Heart left ventricle (tissue), 16 donors: ENCODE measurements around the gene NABP2. TPM values are rescaled to one million over a fixed set of nuclear protein-coding genes. Genes with fewer than 3 reads are reported as not detected.

ENCODE experiments used
- ATAC-seq, 4 donors: fragments of 200-7000 bp; cut with Tn5 transposase; one replicate each; pipeline ENCODE4 v1.9.1; 2020 to 2022; ENCODE audit warnings: moderate library complexity in 4 of 4, mild to moderate bottlenecking in 3 of 4, moderate number of reproducible peaks in 1 of 4
- DNase-seq, 5 donors: peaks; one replicate each; pipeline ENCODE4 v3.0.0-alpha.2; 2020
- H3K27ac ChIP-seq, 12 donors: fragments of 200-600 bp; sonication (generic) in 4 of 12; one replicate each; pipeline versions ENCODE4 v1.5.0 to v1.8.0; 2016 to 2022; ENCODE audit warnings: mild to moderate bottlenecking in 2 of 12
- H3K27me3 ChIP-seq, 9 donors: fragments of 200-600 bp; sonication (generic) in 2 of 9; one replicate each; pipeline versions ENCODE4 v1.5.1 to v1.8.0; 2016 to 2022; ENCODE audit warnings: mild to moderate bottlenecking in 3 of 9
- H3K36me3 ChIP-seq, 9 donors: fragments of 200-600 bp; sonication (generic) in 2 of 9; one replicate each; pipeline versions ENCODE4 v1.5.0 to v1.8.0; 2018 to 2022; ENCODE audit warnings: mild to moderate bottlenecking in 2 of 9
- H3K4me1 ChIP-seq, 12 donors: fragments of 200-600 bp; sonication (generic) in 4 of 12; one replicate each; pipeline versions ENCODE4 v1.5.0 to v1.8.0; 2016 to 2022; ENCODE audit warnings: mild to moderate bottlenecking in 3 of 12
- H3K4me3 ChIP-seq, 12 donors: fragments of 200-600 bp; sonication (generic) in 4 of 12; one replicate each; pipeline versions ENCODE4 v1.5.0 to v1.8.0; 2017 to 2022; ENCODE audit warnings: mild to moderate bottlenecking in 9 of 12, moderate library complexity in 4 of 12
- H3K9me3 ChIP-seq, 12 donors: fragments of 200-600 bp; sonication (generic) in 4 of 12; one replicate each; pipeline versions ENCODE4 v1.5.0 to v1.8.0; 2016 to 2022; ENCODE audit warnings: mild to moderate bottlenecking in 1 of 12
- CTCF ChIP-seq, 12 donors: fragments of 200-600 bp; sonication (generic) in 4 of 12; IDR thresholded peaks; one replicate each; pipeline versions ENCODE4 v1.5.0 to v1.8.0; 2018 to 2022; ENCODE audit warnings: antibody characterized with exemption in 12 of 12, mild to moderate bottlenecking in 5 of 12
- POLR2A ChIP-seq, 2 donors: fragments of 450-650 bp; IDR thresholded peaks; one replicate each; pipeline ENCODE4 v1.6.1; 2017; ENCODE audit warnings: antibody characterized with exemption in 2 of 2, mild to moderate bottlenecking in 2 of 2, moderate library complexity in 2 of 2
- WGBS, 4 donors: extraction: QIAGEN DNeasy Blood & Tissue Kit in 2 of 4; methylation state at CpG; one replicate each; pipeline versions ENCODE4 v1.1.5 to v1.1.7; 2013 to 2018; 5-methylcytosine and 5-hydroxymethylcytosine counted together
- intact Hi-C, 10 donors: fragments of 100-400 bp; cut with DNase I; formaldehyde crosslinking; loops; one replicate each; pipeline versions ENCODE4 v1.11.1 to v1.14.2; 2022
- polyA plus RNA-seq, 2 donors: library from polyadenylated mRNA; stranded (reverse); fragments of 200-250 nt; gene quantifications; one replicate each; pipeline ENCODE4 v1.2.3, GENCODE V29; 2013
- total RNA-seq, 9 donors: library from RNA; depleted of rRNA in 2 of 9; stranded (reverse); fragments of >200 nt in 2 of 9; fragmentation: NEBNext Ultra II Directional in 3 of 9; extraction: Animal tissue kit (Norgen Biotek cat#: 25700) in 3 of 9; gene quantifications; one replicate each; pipeline versions ENCODE4 v1.1.0 to v1.2.4, GENCODE V29; 2016 to 2023
- donor health status: ischemic (EF 13 %, LVEDD 7.1; RV severe dilation, severe dysfunction).
- donor health status: healthy with polysubstance abuse.
- donor health status: DM: no; HTN: yes; CAD: no.
- donor health status: DM: no; HTN: no; CAD: no.
- donor health status: ischemic (EF 25% LVEDD 6.9; RV normal size, moderate dysfunction).
- donor health status: ischemic (EF 25% LVEDD 5.7; RV mildly dilated, moderate dysfunction).
- donor health status: healthy.
- donor health status: DM: yes; HTN: yes; CAD: no.
- donor health status: ischemic (EF 35%, LVEDD 5.7; RV mildly dilated, moderate dysfunction).
- donor health status: nonischemic (EF 11% LVEDD 7.7; RV severe dilation, severe dysfunction).
- donor health status: DM: yes; HTN: yes; CAD: no.
- donor health status: PGD.
- donor health status: ischemic (EF 29% LVEDD 5.4; RV normal size, mild dysfunction).
- donor health status: nonischemic (EF 23%, LVEDD 6.1; RV moderate dilation, normal function).

The NABP2 gene
- total and polyA plus RNA-seq, 11 donors = 14.8 to 30.1 (median 20.7) TPM

- no peak for DNase-seq
- no peak overlapping the region for H3K4me3 ChIP-seq
- H3K36me3 ChIP-seq = no peaks in the 10 kb centered on the region
- no peak for ATAC-seq
- intact Hi-C loops = loop anchor here in 3 of 10 donors (10.0 kb wide), 1 partner anchor 267 kb away; the partner anchor contains the start of gene SPRYD4 (in 3 of the 3)
- WGBS, 4 donors = 84 to 91% (median 86%) methylated on average over 9 of the region's 9 CpGs
- TF ChIP-seq CTCF (IDR thresholded peaks at IDR 0.05) = no peak
- TF ChIP-seq POLR2A (IDR thresholded peaks at IDR 0.05) = no peak
- H3K27ac ChIP-seq = no peak overlapping the region
- H3K4me1 ChIP-seq = peaks cover 0 to 11% (median 0%) of the 10 kb centered on the region in 12 donors
- no peaks in the 10 kb centered on the region for H3K27me3 ChIP-seq
- no peaks in the 10 kb centered on the region for H3K9me3 ChIP-seq
These were observed 26.1 kb upstream of the NABP2 start for GRCh38 chr12:56197921-56198635.

- peaks cover 0 to 7% (median 0%) of the 10 kb centered on the region in 12 donors for H3K4me1 ChIP-seq
- intact Hi-C loops = loop anchor here in 3 of 10 donors (10.0 kb wide), 1 partner anchor 266 kb away; the partner anchor contains the start of gene SPRYD4 (in 3 of the 3)
These were observed 25.3 kb upstream of the NABP2 start for GRCh38 chr12:56198836-56199235.

GRCh38 chr12:56202366-56202765 is 21.8 kb upstream of the NABP2 start:
- DNase-seq (no peak), ATAC-seq (no peak)
- 54 to 67% (median 63%) methylated on average over 1 of the region's 1 CpG for WGBS, 4 donors
- peaks cover 0 to 34% (median 28%) of the 10 kb centered on the region in 9 donors for H3K36me3 ChIP-seq
- no peaks in the 10 kb centered on the region for H3K9me3 ChIP-seq
- H3K4me3 ChIP-seq = no peak overlapping the region
- intact Hi-C loops = loop anchor here in 1 of 10 donors (10.0 kb wide), 1 partner anchor 262 kb away; the partner anchor contains the start of gene SPRYD4
- no peak overlapping the region for H3K27ac ChIP-seq
- peaks cover 0 to 17% (median 1%) of the 10 kb centered on the region in 12 donors for H3K4me1 ChIP-seq
- TF ChIP-seq CTCF (IDR thresholded peaks at IDR 0.05) (no peak), POLR2A (IDR thresholded peaks at IDR 0.05) (no peak)
- H3K27me3 ChIP-seq = no peaks in the 10 kb centered on the region

More at GRCh38 chr12:56198836-56199235, 25.3 kb upstream of the NABP2 start:
- no peaks in the 10 kb centered on the region for H3K36me3 ChIP-seq
- DNase-seq (no peak), ATAC-seq (no peak)
- H3K9me3 ChIP-seq = no peaks in the 10 kb centered on the region
- H3K27ac ChIP-seq = no peak overlapping the region
- H3K27me3 ChIP-seq = no peaks in the 10 kb centered on the region
- TF ChIP-seq POLR2A (IDR thresholded peaks at IDR 0.05) (no peak), CTCF (IDR thresholded peaks at IDR 0.05) (no peak)
- WGBS, 4 donors = 67 to 79% (median 73%) methylated on average over 1 of the region's 1 CpG
- no peak overlapping the region for H3K4me3 ChIP-seq

GRCh38 chr12:56202838-56203237 is 21.3 kb upstream of the NABP2 start:
- H3K36me3 ChIP-seq = peaks cover 0 to 38% (median 33%) of the 10 kb centered on the region in 9 donors
- no peak overlapping the region for H3K27ac ChIP-seq
- 79 to 86% (median 81%) methylated on average over 2 of the region's 2 CpGs for WGBS, 4 donors
- intact Hi-C loops = loop anchor here in 1 of 10 donors (10.0 kb wide), 1 partner anchor 262 kb away; the partner anchor contains the start of gene SPRYD4
- no peaks in the 10 kb centered on the region for H3K27me3 ChIP-seq
- no peaks in the 10 kb centered on the region for H3K9me3 ChIP-seq
- ATAC-seq (no peak), DNase-seq (no peak)
- peaks cover 0 to 17% (median 1%) of the 10 kb centered on the region in 12 donors for H3K4me1 ChIP-seq
- TF ChIP-seq POLR2A (IDR thresholded peaks at IDR 0.05) = no peak
- TF ChIP-seq CTCF (IDR thresholded peaks at IDR 0.05) = no peak
- no peak overlapping the region for H3K4me3 ChIP-seq
